Measurements from ENCODE around the gene RFT1.

The RFT1 gene

GRCh38 chr3:53044371-53044710, 85.9 kb downstream of the RFT1 start:
- DNase-seq (ENCODE audit: low read depth, low spot score): no peak
- H3K4me3 ChIP-seq (ENCODE audit: low read depth, low read length): peak overlapping the region; percentile 69
- ChIA-PET CTCF (no interaction called here), POLR2A (no interaction called here)
- no peak for TF ChIP-seq CTCF (IDR thresholded peaks at IDR 0.05; ENCODE audit: insufficient read depth, low read length, missing control alignments)

GRCh38 chr3:53043738-53044137, 86.5 kb downstream of the RFT1 start:
- POLR2A ChIA-PET: no interaction called here
- no peak for DNase-seq (ENCODE audit: low read depth, low spot score)
- no peak for TF ChIP-seq CTCF (IDR thresholded peaks at IDR 0.05; ENCODE audit: insufficient read depth, low read length, missing control alignments)
- H3K4me3 ChIP-seq (ENCODE audit: low read depth, low read length): no peak overlapping the region
- CTCF ChIA-PET: interaction anchor here (0.6 kb wide), 1 partner anchor 60 kb away, joined by 3 read pairs; no protein-coding TSS in a partner anchor

- POLR2A ChIA-PET: no interaction called here
- no peak overlapping the region for H3K4me3 ChIP-seq (ENCODE audit: low read depth, low read length)
- CTCF ChIA-PET: no interaction called here
- TF ChIP-seq CTCF (IDR thresholded peaks at IDR 0.05; ENCODE audit: insufficient read depth, low read length, missing control alignments): no peak
- no peak for DNase-seq (ENCODE audit: low read depth, low spot score)
Observed at GRCh38 chr3:53042651-53043050, 87.6 kb downstream of the RFT1 start.

GRCh38 chr3:53040351-53040820, 89.8 kb downstream of the RFT1 start:
- POLR2A ChIA-PET: no interaction called here
- H3K4me3 ChIP-seq (ENCODE audit: low read depth, low read length): no peak overlapping the region
- CTCF ChIA-PET: no interaction called here
- no peak for TF ChIP-seq CTCF (IDR thresholded peaks at IDR 0.05; ENCODE audit: insufficient read depth, low read length, missing control alignments)
- no peak for DNase-seq (ENCODE audit: low read depth, low spot score)

GRCh38 chr3:53039376-53039752, 90.9 kb downstream of the RFT1 start:
- no peak for TF ChIP-seq CTCF (IDR thresholded peaks at IDR 0.05; ENCODE audit: insufficient read depth, low read length, missing control alignments)
- ChIA-PET CTCF (no interaction called here), POLR2A (no interaction called here)
- DNase-seq (ENCODE audit: low read depth, low spot score): no peak
- no peak overlapping the region for H3K4me3 ChIP-seq (ENCODE audit: low read depth, low read length)

GRCh38 chr3:53038679-53039375, 91.4 kb downstream of the RFT1 start:
- no peak for TF ChIP-seq CTCF (IDR thresholded peaks at IDR 0.05; ENCODE audit: insufficient read depth, low read length, missing control alignments)
- no peak overlapping the region for H3K4me3 ChIP-seq (ENCODE audit: low read depth, low read length)
- no peak for DNase-seq (ENCODE audit: low read depth, low spot score)
- POLR2A ChIA-PET: no interaction called here
- CTCF ChIA-PET: no interaction called here

Data from AG04449 (cell line).